ENCODE data around the gene TCF25.

The TCF25 gene

GRCh38 chr16:89837014-89837546, 36.3 kb upstream of the TCF25 start:
- Mint-ChIP-seq H3K4me3 (peak overlapping the region; percentile 71), H3K9me3 (peaks cover 13% of the 10 kb centered on the region), H3K27me3 (peaks cover 10% of the 10 kb centered on the region)

GRCh38 chr16:89841275-89841674, 32.1 kb upstream of the TCF25 start:
- H3K4me3 Mint-ChIP-seq = no peak overlapping the region
- intact Hi-C loops (cut with micrococcal nuclease) = no loop called here
- H3K27me3 Mint-ChIP-seq = peaks cover 25% of the 10 kb centered on the region
- no peak overlapping the region for H3K27ac Mint-ChIP-seq
- no peaks in the 10 kb centered on the region for H3K9me3 Mint-ChIP-seq
- H3K36me3 Mint-ChIP-seq (ENCODE audit: low read depth) = no peaks in the 10 kb centered on the region
- H3K4me1 Mint-ChIP-seq (ENCODE audit: low read depth) = peaks cover 36% of the 10 kb centered on the region

More at GRCh38 chr16:89837014-89837546, 36.3 kb upstream of the TCF25 start:
- Mint-ChIP-seq H3K27ac (peak overlapping the region; percentile 97), H3K4me1 (ENCODE audit: low read depth) (peaks cover 34% of the 10 kb centered on the region), H3K36me3 (ENCODE audit: low read depth) (no peaks in the 10 kb centered on the region)
- intact Hi-C loops (cut with micrococcal nuclease) = no loop called here

- H3K4me1 Mint-ChIP-seq (ENCODE audit: low read depth) = peaks cover 26% of the 10 kb centered on the region
- H3K27ac Mint-ChIP-seq = no peak overlapping the region
- no peaks in the 10 kb centered on the region for H3K36me3 Mint-ChIP-seq (ENCODE audit: low read depth)
- no peak overlapping the region for H3K4me3 Mint-ChIP-seq
- H3K9me3 Mint-ChIP-seq = no peaks in the 10 kb centered on the region
- intact Hi-C loops (cut with micrococcal nuclease) = no loop called here
- H3K27me3 Mint-ChIP-seq = peaks cover 27% of the 10 kb centered on the region
Observed at GRCh38 chr16:89842471-89843408, 30.7 kb upstream of the TCF25 start.

GRCh38 chr16:89843409-89844350, 29.7 kb upstream of the TCF25 start:
- peaks cover 27% of the 10 kb centered on the region for H3K27me3 Mint-ChIP-seq
- H3K4me1 Mint-ChIP-seq (ENCODE audit: low read depth) = peaks cover 17% of the 10 kb centered on the region
- no peaks in the 10 kb centered on the region for H3K9me3 Mint-ChIP-seq
- intact Hi-C loops (cut with micrococcal nuclease) = no loop called here
- no peaks in the 10 kb centered on the region for H3K36me3 Mint-ChIP-seq (ENCODE audit: low read depth)
- H3K27ac Mint-ChIP-seq = no peak overlapping the region
- no peak overlapping the region for H3K4me3 Mint-ChIP-seq

GRCh38 chr16:89844739-89845339, 28.6 kb upstream of the TCF25 start:
- H3K4me3 Mint-ChIP-seq = no peak overlapping the region
- peaks cover 27% of the 10 kb centered on the region for H3K27me3 Mint-ChIP-seq
- H3K27ac Mint-ChIP-seq = no peak overlapping the region
- no peaks in the 10 kb centered on the region for H3K36me3 Mint-ChIP-seq (ENCODE audit: low read depth)
- H3K4me1 Mint-ChIP-seq (ENCODE audit: low read depth) = peaks cover 7% of the 10 kb centered on the region
- no peaks in the 10 kb centered on the region for H3K9me3 Mint-ChIP-seq
- intact Hi-C loops (cut with micrococcal nuclease) = no loop called here

GRCh38 chr16:89845417-89845816, 28.0 kb upstream of the TCF25 start:
- H3K4me3 Mint-ChIP-seq = no peak overlapping the region
- H3K27ac Mint-ChIP-seq = no peak overlapping the region
- no peaks in the 10 kb centered on the region for H3K36me3 Mint-ChIP-seq (ENCODE audit: low read depth)
- intact Hi-C loops (cut with micrococcal nuclease) = no loop called here
- H3K4me1 Mint-ChIP-seq (ENCODE audit: low read depth) = peaks cover 5% of the 10 kb centered on the region
- H3K27me3 Mint-ChIP-seq = peaks cover 30% of the 10 kb centered on the region
- H3K9me3 Mint-ChIP-seq = no peaks in the 10 kb centered on the region

GRCh38 chr16:89847051-89847939, 26.1 kb upstream of the TCF25 start:
- Mint-ChIP-seq H3K4me3 (no peak overlapping the region), H3K4me1 (ENCODE audit: low read depth) (peaks cover 5% of the 10 kb centered on the region), H3K36me3 (ENCODE audit: low read depth) (no peaks in the 10 kb centered on the region), H3K27me3 (peaks cover 25% of the 10 kb centered on the region), H3K27ac (no peak overlapping the region), H3K9me3 (no peaks in the 10 kb centered on the region)
- intact Hi-C loops (cut with micrococcal nuclease) = no loop called here

- no peaks in the 10 kb centered on the region for H3K36me3 Mint-ChIP-seq (ENCODE audit: low read depth)
- no peaks in the 10 kb centered on the region for H3K9me3 Mint-ChIP-seq
- no peak overlapping the region for H3K27ac Mint-ChIP-seq
- peaks cover 5% of the 10 kb centered on the region for H3K4me1 Mint-ChIP-seq (ENCODE audit: low read depth)
- intact Hi-C loops (cut with micrococcal nuclease) = no loop called here
- no peak overlapping the region for H3K4me3 Mint-ChIP-seq
- H3K27me3 Mint-ChIP-seq = peaks cover 25% of the 10 kb centered on the region
Observed at GRCh38 chr16:89847940-89848297, 25.5 kb upstream of the TCF25 start.

- Mint-ChIP-seq H3K27ac (no peak overlapping the region), H3K27me3 (peaks cover 30% of the 10 kb centered on the region)
- intact Hi-C loops (cut with micrococcal nuclease) = no loop called here
Observed at GRCh38 chr16:89848974-89849373, 24.4 kb upstream of the TCF25 start.

GRCh38 chr16:89853306-89853993, 19.9 kb upstream of the TCF25 start:
- H3K4me3 Mint-ChIP-seq = no peak overlapping the region
- intact Hi-C loops (cut with micrococcal nuclease) = no loop called here
- no peaks in the 10 kb centered on the region for H3K36me3 Mint-ChIP-seq (ENCODE audit: low read depth)
- H3K4me1 Mint-ChIP-seq (ENCODE audit: low read depth) = peaks cover 12% of the 10 kb centered on the region
- H3K9me3 Mint-ChIP-seq = no peaks in the 10 kb centered on the region
- peaks cover 33% of the 10 kb centered on the region for H3K27me3 Mint-ChIP-seq
- H3K27ac Mint-ChIP-seq = no peak overlapping the region

More at GRCh38 chr16:89848974-89849373, 24.4 kb upstream of the TCF25 start:
- Mint-ChIP-seq H3K4me3 (no peak overlapping the region), H3K4me1 (ENCODE audit: low read depth) (peaks cover 5% of the 10 kb centered on the region), H3K36me3 (ENCODE audit: low read depth) (no peaks in the 10 kb centered on the region), H3K9me3 (no peaks in the 10 kb centered on the region)

- intact Hi-C loops (cut with micrococcal nuclease) = no loop called here
- H3K27me3 Mint-ChIP-seq = peaks cover 40% of the 10 kb centered on the region
- H3K4me1 Mint-ChIP-seq (ENCODE audit: low read depth) = peaks cover 13% of the 10 kb centered on the region
- H3K36me3 Mint-ChIP-seq (ENCODE audit: low read depth) = no peaks in the 10 kb centered on the region
- H3K4me3 Mint-ChIP-seq = no peak overlapping the region
- no peaks in the 10 kb centered on the region for H3K9me3 Mint-ChIP-seq
- no peak overlapping the region for H3K27ac Mint-ChIP-seq
Observed at GRCh38 chr16:89855301-89855945, 18.0 kb upstream of the TCF25 start.

GRCh38 chr16:89855986-89856385, 17.4 kb upstream of the TCF25 start:
- intact Hi-C loops (cut with micrococcal nuclease) = no loop called here
- peaks cover 19% of the 10 kb centered on the region for H3K4me1 Mint-ChIP-seq (ENCODE audit: low read depth)
- no peaks in the 10 kb centered on the region for H3K9me3 Mint-ChIP-seq
- H3K36me3 Mint-ChIP-seq (ENCODE audit: low read depth) = no peaks in the 10 kb centered on the region
- peaks cover 41% of the 10 kb centered on the region for H3K27me3 Mint-ChIP-seq
- H3K27ac Mint-ChIP-seq = no peak overlapping the region
- H3K4me3 Mint-ChIP-seq = no peak overlapping the region
